COLO829 (cell line): ENCODE measurements around the gene SPATA7.
A peak's percentile ranks its signal among the peaks of the same experiment; 100 is the strongest.

Experiments
- DNase-seq: peaks from one replicate; pipeline ENCODE4 v3.0.0; 2012; ENCODE audit warnings: low spot score

The SPATA7 gene

GRCh38 chr14:88420187-88420586 lies 34.7 kb downstream of the SPATA7 start:
- no peak for DNase-seq

- DNase-seq, result no peak
These were observed 35.8 kb downstream of the SPATA7 start for GRCh38 chr14:88421286-88421685.

GRCh38 chr14:88422047-88422446 lies 36.6 kb downstream of the SPATA7 start:
- DNase-seq, result no peak

- DNase-seq, result peak; percentile 3
These were observed 37.6 kb downstream of the SPATA7 start for GRCh38 chr14:88422919-88423650.

- no peak for DNase-seq
These were observed 39.1 kb downstream of the SPATA7 start for GRCh38 chr14:88424573-88424972.

GRCh38 chr14:88426271-88426670 lies 40.8 kb downstream of the SPATA7 start:
- DNase-seq, result no peak

DNA sequence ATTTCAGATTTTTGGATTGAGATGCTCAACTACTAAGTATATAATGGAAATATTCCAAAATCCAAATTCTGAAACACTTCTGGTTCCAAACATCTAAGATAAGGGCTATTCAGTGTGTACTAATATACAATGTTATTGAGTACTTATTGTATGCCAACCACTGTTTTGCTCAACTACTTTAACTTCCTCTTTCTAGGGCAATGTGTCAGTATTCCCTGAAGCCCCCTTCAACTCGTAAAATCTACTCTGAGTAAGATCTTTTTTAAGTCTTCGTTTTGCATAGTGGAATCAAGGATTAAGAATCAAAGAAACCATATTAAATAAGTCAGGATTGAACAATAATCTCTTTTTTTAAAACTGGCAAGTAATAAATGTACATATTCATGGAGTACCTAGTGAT lies 45.5 kb downstream of the SPATA7 start:
- no peak for DNase-seq

GRCh38 chr14:88437658-88438057 lies 52.2 kb downstream of the SPATA7 start:
- no peak for DNase-seq

GRCh38 chr14:88439088-88439487 lies 53.6 kb downstream of the SPATA7 start:
- no peak for DNase-seq

DNA sequence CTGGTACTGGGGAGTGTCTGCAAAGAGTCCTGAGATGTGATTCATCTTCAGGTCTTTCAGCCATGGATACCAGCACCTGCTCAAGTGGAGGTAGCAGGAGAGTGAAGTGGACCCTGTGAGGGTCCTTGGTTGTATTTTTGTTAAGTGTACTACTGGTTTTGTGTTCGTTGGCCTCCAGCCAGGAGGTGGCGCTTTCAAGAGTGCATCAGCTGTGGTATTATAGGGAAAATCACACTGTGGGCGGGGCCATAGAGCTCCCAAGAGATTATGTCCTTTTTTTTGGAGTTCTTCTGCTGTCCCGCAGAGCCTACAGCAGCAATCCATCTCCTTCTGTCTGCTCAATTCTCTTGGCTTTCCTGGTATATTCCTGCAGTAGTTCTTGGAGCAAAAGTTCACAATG lies 66.8 kb downstream of the SPATA7 start:
- no peak for DNase-seq

DNA sequence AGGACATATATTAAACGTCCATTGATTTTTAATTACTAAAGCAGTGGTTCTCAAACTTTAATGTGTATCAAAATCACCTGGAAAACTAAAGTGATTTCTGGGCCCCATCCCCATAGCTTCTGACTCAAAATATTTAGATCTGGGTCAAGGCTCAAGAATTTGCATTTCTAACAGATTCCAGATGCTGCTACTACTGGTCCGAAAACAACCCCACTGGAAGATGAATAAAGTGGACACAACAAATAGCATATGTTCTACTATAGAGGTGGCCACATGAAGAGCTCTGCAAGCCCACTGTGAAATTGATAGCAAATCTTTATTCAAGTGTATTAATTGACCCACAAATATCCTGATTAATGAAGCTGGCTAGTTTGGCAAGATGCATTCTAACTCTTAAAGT lies 69.4 kb downstream of the SPATA7 start:
- DNase-seq, result no peak

DNA sequence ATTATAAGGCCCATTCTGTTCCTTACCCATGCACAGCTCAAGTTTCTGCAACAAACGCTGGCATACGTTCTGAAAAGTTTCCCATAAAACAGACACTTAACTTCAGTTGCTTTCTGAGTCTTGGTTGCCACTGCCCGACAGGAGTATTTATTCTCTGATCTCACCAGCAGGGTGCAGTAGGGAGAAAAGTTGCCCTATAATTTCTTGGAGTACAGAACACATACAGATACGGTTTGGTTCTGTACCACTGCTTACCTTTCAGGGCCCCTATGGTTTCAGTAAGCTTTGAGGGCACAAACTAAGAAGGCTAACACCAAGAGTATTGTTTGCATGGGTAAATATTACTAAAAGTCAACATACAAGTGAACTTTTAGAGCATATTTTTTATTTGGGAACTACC lies 77.9 kb downstream of the SPATA7 start:
- DNase-seq, result peak; percentile 28

GRCh38 chr14:88468406-88468805 lies 82.9 kb downstream of the SPATA7 start:
- peak; percentile 50 for DNase-seq

- no peak for DNase-seq
These were observed 85.3 kb downstream of the SPATA7 start for GRCh38 chr14:88470542-88471440.

DNA sequence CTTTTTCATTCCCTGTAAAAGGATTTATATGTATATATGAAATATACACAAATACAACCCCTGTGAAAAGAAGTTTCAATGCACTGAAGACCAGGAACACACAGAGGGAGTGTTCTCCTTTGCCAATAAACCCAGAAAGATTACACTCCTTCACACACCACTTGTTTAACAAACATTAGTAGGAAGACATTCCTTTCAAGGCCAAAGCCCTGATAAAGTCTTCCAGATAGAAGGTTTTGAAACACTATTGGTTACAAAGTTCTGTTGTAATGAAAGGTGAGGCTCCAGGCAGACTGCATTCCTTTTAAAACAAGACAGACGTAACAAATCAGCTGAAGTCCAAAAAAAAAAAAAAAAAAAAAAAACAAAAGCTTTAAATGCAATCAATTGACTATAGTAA lies 88.3 kb downstream of the SPATA7 start:
- no peak for DNase-seq

DNA sequence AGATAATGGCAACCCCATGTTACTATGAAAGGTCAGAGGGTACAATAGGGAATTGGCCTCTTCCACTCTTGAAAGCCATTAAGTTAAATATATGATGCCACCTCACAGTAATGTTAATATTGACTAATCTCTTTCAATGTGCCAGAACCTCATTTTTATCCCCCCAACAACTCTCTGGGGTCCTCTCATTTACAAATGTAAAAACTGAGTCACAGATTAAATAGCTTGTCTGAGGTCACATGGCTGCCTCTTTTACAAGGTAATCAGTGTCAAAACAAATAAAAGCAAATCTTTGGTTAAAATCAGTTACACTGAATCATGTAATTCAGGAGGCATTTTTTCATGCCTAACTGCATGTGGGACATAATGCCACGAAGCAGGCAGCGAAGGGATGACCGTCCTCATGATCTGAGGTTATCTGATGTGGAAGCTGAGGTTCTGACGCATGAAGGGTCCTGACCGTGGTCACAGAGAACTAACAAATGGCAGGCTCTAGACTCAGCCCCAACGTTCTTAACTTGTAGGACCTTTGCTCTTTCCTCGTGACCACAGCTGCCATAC lies 90.8 kb downstream of the SPATA7 start:
- no peak for DNase-seq

GRCh38 chr14:88476825-88477224 lies 91.4 kb downstream of the SPATA7 start:
- DNase-seq, result no peak

GRCh38 chr14:88477513-88478250 lies 92.2 kb downstream of the SPATA7 start:
- peak; percentile 25 for DNase-seq

DNA sequence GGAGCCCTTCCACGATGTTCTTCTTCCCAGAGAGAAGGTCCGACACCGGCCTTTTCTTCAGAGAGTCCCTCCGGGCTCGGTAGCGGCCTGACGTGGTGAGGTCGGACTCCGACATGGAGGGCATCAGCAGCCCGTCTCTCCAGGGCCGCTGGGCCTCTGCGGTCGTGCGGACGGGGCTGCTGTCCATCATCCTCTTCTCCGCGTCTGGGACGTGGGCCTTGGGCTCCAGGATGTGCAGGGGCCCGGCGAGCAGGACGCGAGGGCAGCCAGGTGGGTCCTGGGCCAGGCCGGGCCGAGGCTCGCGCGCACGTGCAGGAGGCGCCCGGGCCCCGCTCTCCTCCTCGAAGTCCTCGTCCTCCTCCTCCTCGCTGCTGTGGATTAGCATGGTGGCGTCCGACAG lies 93.5 kb downstream of the SPATA7 start:
- DNase-seq, result no peak

- DNase-seq, result no peak
These were observed 94.1 kb downstream of the SPATA7 start for GRCh38 chr14:88479574-88479987.

DNA sequence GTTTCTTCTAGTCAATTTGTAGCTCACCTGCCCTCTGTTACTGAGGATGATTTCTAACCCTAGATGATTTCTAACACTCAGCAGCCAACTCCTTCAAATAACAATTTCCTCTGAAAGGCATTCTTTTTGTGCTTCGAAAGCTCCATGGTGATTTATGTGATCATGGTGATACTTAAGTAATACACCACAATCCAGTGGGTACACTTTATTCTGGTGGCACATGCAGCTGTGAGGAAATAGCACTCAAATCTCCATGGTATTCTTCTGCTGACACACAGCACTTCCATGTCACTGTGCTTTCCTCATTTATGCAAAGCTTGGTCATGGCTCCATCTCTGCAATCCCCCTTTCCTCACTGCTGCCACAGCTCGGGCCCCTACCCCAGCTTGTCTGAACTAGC lies 95.6 kb downstream of the SPATA7 start:
- DNase-seq, result no peak

DNA sequence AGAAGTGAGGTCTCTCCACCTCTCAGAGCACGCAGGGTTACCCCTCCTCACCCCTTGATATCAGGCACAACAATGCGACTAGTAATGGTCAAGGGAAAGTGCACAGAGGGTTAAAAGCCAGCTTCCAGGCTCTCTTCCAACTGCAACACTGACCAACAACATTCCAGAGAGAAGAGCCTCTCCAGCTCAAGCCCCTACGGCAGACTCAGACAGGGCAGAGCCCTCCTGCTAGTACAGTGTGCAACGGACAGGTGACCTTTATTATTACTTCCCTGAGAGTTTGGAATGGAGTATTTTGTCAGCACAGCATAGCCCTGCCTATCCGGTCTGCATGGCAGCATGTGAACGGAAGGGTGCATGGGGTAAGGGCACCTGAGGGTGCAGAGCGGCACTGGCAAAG lies 96.3 kb downstream of the SPATA7 start:
- DNase-seq, result no peak
